Inflammatory macrophage treated with lipopolysaccharide for 1 hour (primary cell): ENCODE data around the gene NR2F1-AS1.
"Not testable (repeated sequence)": the region's sequence is repeated elsewhere in the genome, so short reads cannot be mapped to it uniquely, and the experiment has no call there.

ENCODE experiments used
- DNase-seq, 2 donors: peaks; one replicate each; pipeline ENCODE4 v3.0.0-alpha.2; 2020 to 2022

Gene NR2F1-AS1

DNA sequence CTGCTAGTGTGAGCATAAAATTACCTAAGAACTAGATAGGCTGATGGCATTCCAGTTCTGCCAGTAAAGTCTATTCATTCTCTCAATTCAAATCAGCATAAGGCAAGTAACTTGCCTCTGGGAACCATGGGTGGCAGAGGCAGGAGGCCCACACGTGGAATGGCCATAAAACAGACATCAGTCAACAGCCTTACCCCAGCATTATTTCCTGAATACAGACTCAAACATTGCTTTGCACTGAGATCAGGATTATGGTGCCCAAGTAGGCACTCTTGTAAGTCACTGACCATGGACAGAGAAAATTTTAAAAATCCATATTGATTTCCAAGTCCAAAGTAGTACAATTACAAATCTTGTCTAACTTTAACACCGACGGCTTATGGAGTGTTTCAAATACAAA lies 157.7 kb downstream of the NR2F1-AS1 start:
- DNase-seq = no peak

DNA sequence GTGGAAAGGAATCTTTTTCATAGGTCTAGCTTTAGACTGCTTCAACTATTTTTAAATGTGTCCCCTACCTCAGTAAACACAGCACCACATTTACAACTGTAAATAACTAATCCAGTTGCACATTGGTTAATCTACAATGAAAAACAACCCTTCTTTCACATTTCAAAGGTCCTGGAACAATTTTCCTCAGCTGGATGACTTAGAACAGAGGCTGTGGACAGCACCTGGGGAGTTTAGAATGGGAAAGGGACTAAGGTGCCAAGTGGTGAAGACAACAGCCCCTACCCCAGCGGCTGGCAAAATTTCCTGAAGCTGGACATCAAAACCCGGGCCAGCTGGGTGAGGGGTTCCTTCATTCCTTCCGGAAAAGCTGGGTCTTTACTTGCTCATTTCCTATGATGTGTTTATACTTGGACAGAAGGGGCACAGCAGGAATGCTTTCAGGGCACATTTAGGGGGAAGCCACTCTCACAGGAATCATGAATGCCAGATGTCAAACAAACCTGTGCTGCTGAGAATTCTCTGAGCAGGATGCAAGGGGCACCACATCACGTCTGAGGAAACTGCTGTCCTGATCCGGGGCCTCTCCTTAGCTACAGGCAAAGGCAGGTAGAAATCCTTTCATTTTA lies 158.3 kb downstream of the NR2F1-AS1 start:
- no peak for DNase-seq

DNA sequence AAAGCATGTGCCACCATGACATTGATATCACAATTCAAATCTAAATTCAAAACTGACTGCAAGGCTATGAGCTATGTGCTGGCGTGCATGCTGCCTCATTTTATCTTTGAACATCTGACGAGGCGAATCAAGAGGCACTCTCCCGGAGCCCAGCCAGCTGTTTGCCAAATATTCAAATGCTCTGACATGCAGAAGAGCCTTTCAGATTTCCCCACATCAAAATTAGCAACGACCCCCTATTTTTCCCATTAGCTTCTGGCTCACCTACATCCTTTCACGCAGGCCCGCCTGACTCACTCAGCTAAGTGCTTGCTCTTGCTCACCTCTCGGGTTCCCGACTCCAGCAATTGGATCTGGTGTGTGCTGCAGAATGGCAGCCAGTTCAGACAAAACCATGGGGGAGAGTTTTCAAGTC lies 159.0 kb downstream of the NR2F1-AS1 start:
- DNase-seq = no peak

DNA sequence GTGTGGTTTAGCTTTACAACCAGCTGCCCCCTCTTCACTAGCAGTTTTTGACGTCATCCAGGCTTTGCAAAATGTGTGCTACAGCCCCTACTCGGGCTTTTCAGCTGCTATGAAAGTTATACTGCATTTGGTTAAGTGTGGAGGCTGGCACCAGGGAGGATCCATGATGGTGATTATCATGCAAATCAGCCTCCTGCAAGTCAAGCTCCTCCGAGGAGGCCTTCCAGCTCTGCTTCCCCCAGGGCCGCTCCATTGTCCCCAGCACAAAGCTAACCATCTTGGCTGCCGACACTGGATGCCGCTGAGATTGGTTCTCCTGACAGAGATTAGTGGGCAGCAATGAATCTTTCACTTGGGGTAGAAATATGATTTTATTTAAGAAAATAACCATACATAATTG lies 159.6 kb downstream of the NR2F1-AS1 start:
- no peak for DNase-seq

DNA sequence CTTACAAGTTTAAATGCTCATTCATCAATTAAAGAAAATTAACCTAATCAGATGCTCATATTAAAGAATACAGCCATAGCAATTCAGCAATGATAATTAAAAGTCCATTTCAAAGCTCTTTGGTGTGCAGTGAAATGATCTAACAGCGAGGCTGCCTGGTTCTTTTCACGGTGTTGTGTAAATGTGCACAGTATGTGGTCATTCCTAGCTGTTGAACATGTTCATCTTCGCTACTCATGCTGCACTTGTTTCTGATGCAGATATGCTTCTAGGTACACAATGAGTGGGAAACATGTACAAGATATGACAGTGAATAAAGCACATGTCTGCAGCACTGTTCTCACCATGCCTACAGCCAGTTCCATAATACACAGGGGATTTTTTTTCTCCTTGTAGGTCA lies 163.5 kb downstream of the NR2F1-AS1 start:
- DNase-seq = no peak

DNA sequence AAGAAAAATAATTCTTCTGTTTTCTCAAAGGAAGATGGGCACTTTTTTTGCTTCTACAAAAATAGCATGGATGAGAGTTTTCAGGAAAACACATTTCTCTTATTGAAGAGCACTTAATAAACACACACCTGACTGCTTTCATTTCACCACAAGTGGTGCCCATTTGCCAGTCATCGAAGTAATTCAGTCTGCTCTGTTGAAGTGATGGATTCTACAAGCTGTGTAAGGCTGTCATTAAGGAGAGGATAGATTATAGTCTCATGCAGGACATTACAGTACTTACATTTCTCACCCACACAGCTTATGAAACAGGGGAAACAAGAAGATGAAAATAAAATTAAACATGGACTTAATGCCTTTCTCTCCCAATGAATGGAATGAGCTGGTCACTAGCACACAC lies 165.2 kb downstream of the NR2F1-AS1 start:
- no peak for DNase-seq

DNA sequence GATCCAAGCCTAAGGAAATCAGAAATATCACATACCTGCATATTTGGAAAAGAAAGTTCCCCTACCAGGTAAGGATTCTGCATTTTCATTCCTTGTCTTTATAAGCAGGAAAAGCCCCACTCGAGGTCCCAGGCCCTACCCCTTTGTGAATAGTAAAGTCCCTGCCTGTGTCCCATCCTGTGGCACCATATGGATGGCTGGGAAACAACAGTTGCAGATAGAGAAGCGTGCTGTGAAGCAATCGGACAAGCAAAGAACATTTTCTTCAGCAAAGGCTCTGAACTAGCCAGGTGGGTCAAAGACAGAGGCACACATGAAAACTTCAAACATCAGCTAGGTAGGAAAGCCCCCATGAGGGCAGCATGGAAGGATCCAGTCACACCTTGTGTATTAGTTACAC lies 169.3 kb downstream of the NR2F1-AS1 start:
- DNase-seq = no peak

DNA sequence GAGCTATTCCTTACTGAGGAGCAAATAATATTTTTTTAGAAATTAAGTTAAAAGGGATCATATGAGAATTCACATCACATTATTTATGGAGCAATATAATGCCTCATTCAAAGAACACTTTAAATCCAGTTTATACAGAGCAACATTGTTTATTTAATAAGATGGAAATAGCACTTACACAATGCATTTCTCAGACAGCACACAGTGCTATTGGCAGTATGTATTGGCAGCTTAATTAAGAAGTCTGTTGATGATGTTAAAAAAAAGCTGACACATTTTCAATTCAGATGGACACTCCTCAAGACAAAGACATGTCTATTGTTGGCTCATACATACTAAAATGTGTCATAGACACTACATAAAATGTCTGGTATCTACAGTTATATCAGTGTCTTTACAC lies 171.3 kb downstream of the NR2F1-AS1 start:
- DNase-seq = no peak

DNA sequence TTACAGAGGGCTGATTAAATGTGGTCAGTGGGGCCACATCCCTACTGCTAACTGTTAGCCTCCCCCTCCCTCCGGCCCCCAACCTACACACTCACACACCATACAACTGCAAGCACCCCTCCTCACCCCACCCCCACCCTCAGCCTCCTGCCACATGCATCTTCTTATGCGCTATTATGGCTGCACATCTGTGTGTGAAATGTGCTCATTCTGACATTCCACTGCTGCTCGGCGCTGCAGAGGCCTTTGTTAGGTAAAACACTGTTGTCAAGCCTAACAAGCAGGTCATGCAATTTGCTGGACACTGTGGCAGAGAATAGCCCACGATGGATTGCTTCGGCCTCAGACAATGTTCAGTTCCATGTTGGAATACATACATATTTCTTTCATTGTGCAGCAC lies 173.6 kb downstream of the NR2F1-AS1 start:
- no peak for DNase-seq

DNA sequence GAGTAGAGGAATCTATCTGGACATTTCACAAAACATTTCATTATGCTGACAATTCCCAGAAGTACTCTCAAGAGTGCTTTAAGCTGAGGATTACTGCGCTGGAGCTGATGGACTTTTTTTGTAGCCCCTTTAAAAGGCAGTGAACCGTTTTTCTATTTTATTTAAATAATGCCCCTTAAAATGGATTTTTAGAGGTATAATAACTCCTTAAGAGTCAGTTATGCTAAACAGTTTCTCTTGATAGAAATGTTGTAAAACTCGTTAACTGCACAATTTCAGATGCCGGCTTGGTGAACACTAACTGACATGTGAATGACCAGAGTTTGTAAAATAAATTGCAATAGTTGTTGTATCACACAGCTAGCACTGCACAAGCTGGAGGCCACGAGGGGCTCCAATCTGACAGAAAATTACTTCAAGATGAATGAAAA lies 174.0 kb downstream of the NR2F1-AS1 start:
- DNase-seq = no peak

DNA sequence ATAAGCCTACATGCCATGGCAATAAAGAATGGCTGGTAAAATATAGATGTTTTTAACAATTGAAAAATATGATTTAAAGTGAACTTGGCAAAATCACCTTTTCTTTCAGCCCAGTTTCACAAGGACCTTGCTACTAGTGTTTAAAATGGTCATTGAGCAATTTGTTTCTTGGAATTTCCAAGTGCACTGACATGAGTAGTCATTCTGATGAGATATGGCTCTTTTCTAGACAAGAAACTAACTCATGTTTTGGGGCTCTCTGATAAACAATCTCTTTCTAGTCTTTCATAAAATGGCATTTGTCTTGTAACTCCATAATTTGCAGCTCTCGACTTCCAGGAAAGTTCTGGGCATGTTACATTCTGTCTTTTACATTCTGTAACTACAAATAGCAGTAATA lies 176.8 kb downstream of the NR2F1-AS1 start:
- DNase-seq = no peak

DNA sequence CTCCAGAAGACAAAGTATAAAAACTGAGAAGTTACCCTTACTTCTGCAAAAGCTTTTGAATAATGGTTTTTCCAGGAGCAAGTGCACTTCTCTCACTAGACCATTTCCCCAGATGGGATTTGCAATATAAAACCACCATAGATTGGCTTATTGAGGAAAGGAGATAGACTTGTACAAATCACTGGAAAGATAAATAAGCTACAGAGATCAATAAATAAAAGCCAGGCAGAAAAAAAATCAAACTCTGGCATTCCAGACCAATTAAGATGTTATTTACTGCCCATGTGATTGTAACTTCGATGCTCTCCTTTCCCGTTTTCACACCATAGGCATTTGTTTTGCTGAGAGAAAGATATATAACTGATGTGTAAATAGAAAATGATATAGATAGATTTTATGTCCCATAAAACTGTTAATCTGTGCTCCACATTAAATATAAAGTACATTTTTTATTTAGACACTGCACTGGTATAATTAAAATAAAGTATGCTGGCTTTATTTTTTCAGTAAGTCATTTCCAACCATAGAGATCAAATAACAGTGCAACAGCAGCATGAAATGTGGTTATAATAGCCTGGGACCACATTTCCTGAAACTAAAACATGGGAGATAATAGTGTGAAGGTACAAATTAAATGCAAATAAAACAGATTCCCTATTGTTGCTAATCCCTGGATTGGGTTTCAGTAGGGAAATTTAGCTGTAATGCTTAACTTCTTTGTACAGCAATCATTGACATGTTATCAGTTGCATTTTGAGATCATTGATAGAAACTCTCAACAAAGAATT lies 177.7 kb downstream of the NR2F1-AS1 start:
- DNase-seq = no peak

DNA sequence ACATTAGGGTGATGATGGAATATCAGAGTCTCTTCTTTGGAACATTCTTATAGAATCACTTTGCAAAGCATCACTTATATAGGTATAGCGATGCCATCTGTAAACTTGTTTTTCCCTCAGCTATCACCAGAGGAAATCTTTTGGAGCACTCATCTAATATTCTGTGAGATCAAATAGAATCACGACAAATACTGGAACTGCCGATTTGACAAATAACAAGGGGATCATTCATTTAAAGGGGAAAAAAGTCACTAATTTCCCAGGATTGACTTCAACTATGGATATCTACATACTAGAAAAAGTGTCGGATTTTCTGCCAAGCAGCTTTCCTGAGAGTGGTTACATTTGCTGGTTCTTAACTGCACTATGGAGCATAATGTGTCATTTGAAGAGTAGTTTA lies 178.6 kb downstream of the NR2F1-AS1 start:
- DNase-seq = no peak

DNA sequence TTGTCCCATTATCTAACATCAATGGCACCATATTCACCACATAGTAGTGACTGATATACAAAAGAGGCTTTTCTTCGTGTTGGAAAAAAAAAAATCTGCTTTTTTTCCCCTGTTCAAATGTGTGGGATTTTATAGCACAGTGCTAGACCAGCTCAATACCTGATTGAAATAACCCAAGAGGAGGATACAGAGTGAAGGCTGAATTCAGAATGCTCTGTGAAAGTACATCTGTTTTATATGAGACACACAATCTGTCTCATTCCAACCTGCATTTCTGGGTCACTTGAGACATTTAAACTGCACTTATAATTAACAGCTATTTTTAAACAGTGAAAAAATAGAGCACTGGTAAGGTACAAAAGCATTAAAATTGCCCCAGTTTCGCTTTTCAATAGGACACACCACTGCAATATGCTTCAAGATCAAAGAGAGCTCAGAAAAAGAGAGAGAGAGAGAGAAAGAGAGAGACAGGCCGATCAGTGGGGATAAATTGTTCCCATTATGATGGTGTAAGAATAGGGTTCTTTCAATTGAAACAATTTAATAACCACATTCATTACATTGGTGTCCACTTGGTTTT lies 179.3 kb downstream of the NR2F1-AS1 start:
- DNase-seq = no peak

DNA sequence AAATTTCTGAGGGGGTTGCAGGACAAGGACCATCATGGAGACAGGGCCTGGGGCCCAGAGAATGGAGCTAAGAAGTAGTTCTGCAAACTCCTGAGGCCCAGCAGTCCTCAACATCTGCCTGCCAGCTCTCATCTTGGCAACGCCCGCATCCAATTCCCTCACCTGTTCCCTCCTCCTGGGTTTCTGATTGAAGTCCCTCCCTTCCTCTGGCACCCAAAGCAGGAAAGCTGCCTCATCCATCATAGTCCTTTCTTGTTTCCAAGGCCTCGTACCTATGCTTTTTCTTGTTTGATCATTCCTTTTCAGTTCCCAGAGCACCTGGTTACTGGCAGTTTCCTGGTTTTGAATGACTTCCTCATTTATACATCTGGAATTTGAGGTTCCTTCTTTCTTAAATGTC lies 181.3 kb downstream of the NR2F1-AS1 start:
- no peak for DNase-seq

DNA sequence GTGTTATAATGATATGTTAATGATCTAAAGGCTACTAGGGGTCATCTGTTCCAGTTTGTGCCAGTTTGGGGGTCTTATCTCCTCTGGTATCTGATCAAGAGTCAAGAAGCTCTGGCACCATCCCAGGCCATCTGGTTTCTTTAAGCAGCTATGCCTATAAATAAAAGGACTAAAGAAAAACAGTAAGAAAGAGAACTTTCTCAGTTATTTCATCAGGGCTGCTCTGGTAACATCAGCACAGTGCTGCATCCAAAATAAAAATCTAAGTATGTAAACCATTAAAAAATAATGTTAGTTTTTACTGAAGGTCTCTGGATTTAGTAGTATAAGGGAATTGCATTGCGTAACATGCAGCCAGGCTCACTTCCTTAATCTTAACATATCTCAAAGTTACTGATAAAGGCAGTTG lies 185.0 kb downstream of the NR2F1-AS1 start:
- DNase-seq = no peak

DNA sequence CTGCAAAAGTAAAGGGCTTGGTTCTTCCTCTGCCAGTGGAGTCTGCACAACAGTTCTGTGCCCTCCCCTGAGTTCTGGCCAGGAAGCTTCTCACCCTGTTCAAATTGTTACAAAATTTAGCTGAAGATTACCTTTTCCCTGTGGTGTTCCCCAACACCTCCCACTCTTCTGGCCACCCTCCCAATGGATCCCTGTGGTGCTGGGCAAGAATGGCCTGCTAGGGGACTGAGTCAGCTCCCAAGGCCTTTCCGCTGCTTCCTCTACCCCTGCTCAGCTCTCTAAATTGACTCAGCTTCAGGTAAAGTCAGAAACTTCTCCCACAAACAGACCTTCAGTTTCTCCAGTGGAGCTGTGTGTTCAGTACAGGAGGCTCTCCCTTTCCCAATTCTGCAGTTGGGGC lies 186.0 kb downstream of the NR2F1-AS1 start:
- DNase-seq = no peak

DNA sequence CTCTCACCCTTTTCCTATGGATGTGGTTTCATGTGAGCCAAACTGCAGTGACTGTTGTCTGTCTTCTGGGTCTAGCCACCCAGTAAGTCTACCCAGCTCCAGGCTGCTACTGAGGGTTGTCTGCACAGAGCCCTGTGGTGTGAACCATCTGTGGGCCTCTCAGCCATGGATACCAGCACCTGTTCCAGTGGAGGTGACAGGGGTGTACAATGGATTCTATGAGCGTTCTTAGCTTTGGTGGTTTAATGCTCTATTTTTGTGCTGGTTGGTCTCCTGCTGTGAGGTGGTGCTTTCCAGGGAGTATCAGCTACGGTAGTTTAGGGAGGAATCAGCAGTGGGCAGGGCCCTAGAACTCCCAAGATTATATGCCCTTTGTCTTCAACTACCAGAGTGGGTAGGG lies 186.7 kb downstream of the NR2F1-AS1 start:
- no peak for DNase-seq

DNA sequence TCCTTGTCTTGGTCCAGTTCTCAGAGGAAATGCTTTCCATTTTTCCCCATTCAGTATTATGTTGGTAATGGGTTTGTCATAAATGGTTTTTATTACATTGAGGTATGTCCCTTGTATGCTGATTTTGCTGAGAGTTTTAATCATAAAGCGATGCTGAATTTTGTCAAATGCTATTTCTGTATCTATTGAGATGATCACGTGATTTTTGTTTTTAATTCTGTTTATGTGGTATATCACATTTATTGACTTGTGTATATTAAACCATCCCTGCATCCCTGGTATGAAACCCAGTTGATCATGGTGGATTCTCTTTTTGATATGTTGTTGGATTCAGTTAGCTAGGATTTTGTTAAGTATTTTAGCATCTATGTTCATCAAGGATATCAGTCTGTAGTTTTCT lies 189.8 kb downstream of the NR2F1-AS1 start:
- DNase-seq = not testable (repeated sequence)

DNA sequence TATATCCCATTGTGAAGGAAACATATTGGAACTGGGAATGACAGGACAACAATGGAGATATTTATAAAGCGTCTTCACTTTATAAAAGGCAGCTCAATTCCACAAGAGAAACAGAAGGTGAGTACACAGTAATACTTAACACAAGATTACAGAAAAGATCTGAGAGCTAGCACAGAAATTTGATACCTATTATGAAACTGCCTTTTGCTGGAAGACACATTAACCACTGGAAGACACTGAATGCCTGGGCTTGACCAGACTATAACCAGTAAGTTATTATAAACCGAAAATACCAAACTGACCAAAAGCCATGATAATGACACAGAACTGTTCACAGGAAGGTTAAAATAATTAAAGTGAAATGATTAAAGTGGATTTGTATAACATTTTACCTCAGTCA lies 195.4 kb downstream of the NR2F1-AS1 start:
- no peak for DNase-seq

DNA sequence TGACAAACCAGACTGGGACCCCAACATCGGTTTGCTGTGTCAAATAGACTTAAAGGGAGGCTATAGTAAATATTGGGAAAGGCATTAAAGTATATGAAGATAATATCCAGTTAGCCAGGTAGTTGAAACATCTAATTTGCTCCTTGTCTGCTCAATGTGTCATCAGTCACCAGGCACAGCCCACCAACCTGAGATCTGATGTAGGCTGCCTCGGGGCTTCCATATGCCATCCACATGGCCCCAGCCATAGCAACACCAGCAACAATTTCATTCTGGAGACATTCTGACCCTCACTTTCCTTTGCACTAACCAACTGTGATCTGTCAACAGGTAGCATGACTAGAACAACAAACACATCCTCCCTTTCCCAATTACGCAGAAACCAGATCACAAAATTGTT lies 196.0 kb downstream of the NR2F1-AS1 start:
- DNase-seq = no peak

DNA sequence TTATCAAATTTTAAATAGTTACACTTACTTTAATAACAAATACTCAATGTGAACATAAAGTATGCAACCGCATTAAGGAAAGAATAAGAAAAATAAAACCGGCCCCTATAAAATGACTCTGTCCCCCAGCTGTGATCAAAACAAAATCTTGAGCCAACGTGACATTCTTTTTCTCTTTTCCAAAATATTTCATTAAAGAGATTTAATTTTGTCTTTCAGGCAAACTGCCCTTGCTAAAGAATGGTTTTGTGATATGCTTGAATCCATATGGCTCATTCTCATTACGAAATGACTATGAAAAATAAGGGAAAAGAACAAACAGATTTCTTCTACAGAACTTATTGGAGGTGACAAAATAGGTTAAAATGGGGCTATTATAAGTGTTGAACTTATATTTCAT lies 197.0 kb downstream of the NR2F1-AS1 start:
- DNase-seq = no peak

DNA sequence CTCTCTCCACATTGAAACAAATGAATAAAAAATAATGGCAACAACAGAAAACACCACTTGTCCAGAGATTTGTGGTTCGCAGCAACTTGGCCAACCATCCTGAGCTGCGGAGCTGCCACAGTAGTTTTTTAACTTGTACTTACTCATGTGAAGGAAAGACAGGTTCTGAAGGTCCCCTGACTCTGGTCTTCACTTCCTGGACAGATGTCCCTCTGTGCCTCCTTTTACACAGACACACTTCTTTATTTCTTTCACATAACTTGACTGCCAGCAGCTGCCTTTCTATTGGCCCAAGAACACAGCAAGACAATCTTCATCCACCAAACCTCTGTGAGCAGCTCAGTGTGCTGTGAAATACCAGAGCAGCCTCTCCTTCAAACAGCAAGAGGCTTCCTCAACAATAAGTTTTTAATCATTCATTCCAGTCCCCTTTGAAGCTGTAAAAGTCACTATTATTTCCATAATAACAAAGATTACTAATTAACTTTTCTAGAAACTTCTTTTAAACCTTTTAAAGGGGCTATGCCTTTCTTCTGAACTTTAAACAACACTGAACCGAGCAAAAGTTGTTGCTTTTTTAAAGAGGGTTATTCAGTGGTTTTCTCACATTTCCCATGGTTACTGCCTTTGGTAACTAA lies 198.7 kb downstream of the NR2F1-AS1 start:
- no peak for DNase-seq

DNA sequence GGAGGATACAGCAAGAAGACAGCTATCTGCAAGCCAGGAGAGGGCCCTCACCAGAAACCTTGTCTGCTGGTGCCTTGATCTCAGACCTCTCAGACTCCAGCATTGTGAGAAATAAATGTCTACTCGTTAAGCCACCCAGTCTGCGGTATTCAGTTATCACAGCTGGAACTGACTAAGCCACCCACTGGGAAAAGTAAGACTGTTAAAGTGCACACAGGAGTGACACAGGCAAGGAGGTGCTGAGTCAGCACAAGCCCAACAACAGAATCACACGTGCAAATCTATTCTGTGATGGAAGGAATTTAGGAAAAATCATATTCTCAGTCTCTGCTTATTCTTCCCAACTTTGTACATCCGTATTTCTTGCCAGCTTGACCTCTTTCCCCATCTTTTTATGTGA lies 200.0 kb downstream of the NR2F1-AS1 start:
- no peak for DNase-seq
